ENCODE data around the gene ST6GAL1. TPM values are rescaled to one million over a fixed set of nuclear protein-coding genes. Genes with fewer than 3 reads are reported as not detected.

Gene ST6GAL1
- total RNA-seq, 2 experiments from 2014 or later, result 76.2 to 78.0 TPM

DNA sequence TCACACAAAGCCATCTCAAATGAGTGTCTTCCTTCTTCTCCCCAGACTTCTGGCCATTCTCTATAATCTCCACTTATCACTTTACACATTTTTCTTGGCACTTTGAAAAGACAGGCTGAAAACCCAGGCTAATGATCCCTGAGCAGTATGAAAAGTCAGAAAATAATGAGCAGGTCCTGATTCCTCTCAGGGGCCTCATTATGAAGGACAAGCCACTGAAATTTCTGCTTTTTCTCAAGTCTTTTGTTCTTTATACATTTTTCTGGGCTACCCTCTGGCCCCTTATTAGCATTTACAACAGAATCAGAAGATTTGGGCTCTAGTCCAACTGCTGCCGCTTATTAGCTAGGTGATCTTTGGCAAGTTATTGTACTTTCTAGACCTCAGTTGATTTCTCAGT is 9.5 kb upstream of the ST6GAL1 start:
- H3K4me1 Mint-ChIP-seq (ENCODE audit: low read depth), result peaks cover 15% of the 10 kb centered on the region
- DNase-seq, result no peak
- no peaks in the 10 kb centered on the region for H3K36me3 Mint-ChIP-seq (ENCODE audit: low read depth)
- intact Hi-C loops (cut with micrococcal nuclease), result no loop called here
- H3K9me3 Mint-ChIP-seq, result no peaks in the 10 kb centered on the region
- H3K27ac Mint-ChIP-seq, result no peak overlapping the region
- H3K4me3 Mint-ChIP-seq, result no peak overlapping the region
- H3K27me3 Mint-ChIP-seq (ENCODE audit: low read depth), result no peaks in the 10 kb centered on the region
- CTCF ChIA-PET, result interaction anchor here (0.6 kb wide), 1 partner anchor 104 kb away, joined by 4 read pairs; no protein-coding TSS in a partner anchor

DNA sequence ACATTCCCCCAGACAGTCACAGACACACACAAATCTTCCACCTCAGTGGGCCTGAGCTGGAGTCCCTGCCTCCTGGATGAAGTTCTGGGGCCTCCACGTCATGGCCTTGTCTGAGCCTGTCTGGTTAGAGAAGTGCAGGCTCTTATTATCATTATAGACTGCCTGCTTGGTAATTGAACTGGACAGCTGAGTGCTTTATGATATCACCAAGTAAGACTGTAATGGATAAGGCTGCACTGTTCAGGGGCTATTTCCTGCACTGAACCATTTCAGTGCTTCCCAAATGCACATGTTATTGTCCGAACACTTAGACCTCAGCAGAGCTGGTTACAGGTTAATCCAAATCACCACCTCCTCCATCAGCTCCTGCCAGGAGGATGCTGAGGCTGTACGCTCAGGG is 8.7 kb upstream of the ST6GAL1 start:
- H3K36me3 Mint-ChIP-seq (ENCODE audit: low read depth), result no peaks in the 10 kb centered on the region
- CTCF ChIA-PET, result interaction anchor here (0.8 to 1.5 kb wide), 2 partner anchors 11 to 72 kb away, joined by 3 to 12 read pairs; no protein-coding TSS in a partner anchor
- intact Hi-C loops (cut with micrococcal nuclease), result no loop called here
- DNase-seq, result no peak
- H3K4me1 Mint-ChIP-seq (ENCODE audit: low read depth), result peaks cover 7% of the 10 kb centered on the region
- H3K9me3 Mint-ChIP-seq, result no peaks in the 10 kb centered on the region
- no peak overlapping the region for H3K4me3 Mint-ChIP-seq
- no peak overlapping the region for H3K27ac Mint-ChIP-seq
- H3K27me3 Mint-ChIP-seq (ENCODE audit: low read depth), result no peaks in the 10 kb centered on the region

DNA sequence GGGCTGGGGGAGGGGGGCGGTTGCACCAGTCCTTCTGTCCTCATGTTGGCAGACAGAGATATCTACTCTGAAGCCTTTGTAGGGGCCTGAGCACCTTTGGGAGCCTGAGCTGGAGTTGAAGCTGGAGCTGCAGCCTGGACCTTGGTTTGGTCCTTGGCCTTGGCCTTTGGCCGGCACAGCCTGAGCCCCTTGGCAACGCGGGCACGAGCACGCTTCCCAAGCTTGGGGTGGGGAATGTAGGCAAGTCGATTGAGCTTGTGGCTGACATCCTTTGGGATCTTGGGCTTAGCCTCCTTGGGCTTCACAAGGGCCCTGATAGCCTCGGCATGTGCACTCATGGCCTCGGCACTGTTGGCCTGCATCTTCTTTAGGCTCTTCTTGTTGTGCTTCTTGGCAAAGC is 8.1 kb upstream of the ST6GAL1 start:
- H3K36me3 Mint-ChIP-seq (ENCODE audit: low read depth), result no peaks in the 10 kb centered on the region
- DNase-seq, result no peak
- no peaks in the 10 kb centered on the region for H3K27me3 Mint-ChIP-seq (ENCODE audit: low read depth)
- CTCF ChIA-PET, result interaction anchor here (1.3 to 1.5 kb wide), 2 partner anchors 10 to 73 kb away, joined by 4 to 12 read pairs; no protein-coding TSS in a partner anchor
- H3K4me1 Mint-ChIP-seq (ENCODE audit: low read depth), result peaks cover 7% of the 10 kb centered on the region
- intact Hi-C loops (cut with micrococcal nuclease), result no loop called here
- H3K4me3 Mint-ChIP-seq, result no peak overlapping the region
- H3K9me3 Mint-ChIP-seq, result no peaks in the 10 kb centered on the region
- no peak overlapping the region for H3K27ac Mint-ChIP-seq

DNA sequence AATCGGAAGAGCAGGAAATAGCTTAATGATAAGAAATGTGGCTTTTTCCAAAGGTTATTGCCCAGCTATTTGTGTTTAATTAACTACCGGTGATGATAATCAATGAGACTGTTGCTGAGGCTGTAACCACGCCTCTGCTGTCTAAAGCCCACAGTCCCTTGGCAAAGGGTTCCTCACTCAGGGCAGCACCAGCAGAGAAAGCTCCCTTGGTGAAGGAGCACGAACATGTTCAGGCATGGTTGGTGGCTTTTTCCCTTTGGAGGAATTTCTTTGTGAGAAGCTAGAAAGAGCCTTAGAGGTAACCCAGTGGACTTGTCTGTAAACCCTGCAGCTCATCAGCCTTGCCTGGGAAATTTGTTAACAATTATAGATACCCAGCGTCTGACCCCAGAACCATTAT is 7.5 kb upstream of the ST6GAL1 start:
- no peak for DNase-seq
- Mint-ChIP-seq H3K4me1 (ENCODE audit: low read depth) (peaks cover 5% of the 10 kb centered on the region), H3K36me3 (ENCODE audit: low read depth) (no peaks in the 10 kb centered on the region), H3K4me3 (no peak overlapping the region), H3K27ac (no peak overlapping the region), H3K27me3 (ENCODE audit: low read depth) (no peaks in the 10 kb centered on the region), H3K9me3 (no peaks in the 10 kb centered on the region)
- intact Hi-C loops (cut with micrococcal nuclease), result no loop called here
- CTCF ChIA-PET, result interaction anchor here (1.2 to 1.5 kb wide), 3 partner anchors 9 to 73 kb away, joined by 4 to 12 read pairs (median 4); no protein-coding TSS in a partner anchor

DNA sequence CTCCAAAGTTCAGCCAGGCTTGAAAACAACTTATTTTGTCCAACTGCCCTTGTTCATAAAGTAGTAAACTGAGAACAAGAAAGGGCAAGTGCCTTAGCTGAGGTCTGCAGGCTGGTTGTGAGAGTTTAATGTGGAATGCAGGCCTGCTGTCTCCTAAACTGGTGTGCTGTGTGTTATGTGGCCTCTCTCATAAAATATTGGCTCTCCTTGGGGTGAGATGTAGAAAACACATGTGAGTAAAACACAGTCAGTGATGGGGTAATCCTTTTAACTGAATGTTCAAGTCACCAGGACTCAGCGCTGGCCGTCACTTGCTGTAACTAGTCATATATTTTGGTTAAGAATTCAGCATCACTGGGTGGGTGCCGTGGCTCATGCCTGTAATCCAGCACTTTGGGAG is 7.1 kb upstream of the ST6GAL1 start:
- Mint-ChIP-seq H3K4me3 (no peak overlapping the region), H3K9me3 (peaks cover 2% of the 10 kb centered on the region), H3K36me3 (ENCODE audit: low read depth) (no peaks in the 10 kb centered on the region), H3K27me3 (ENCODE audit: low read depth) (no peaks in the 10 kb centered on the region), H3K27ac (no peak overlapping the region), H3K4me1 (ENCODE audit: low read depth) (peaks cover 2% of the 10 kb centered on the region)
- intact Hi-C loops (cut with micrococcal nuclease), result no loop called here
- no peak for DNase-seq
- CTCF ChIA-PET, result interaction anchor here (0.7 to 1.3 kb wide), 3 partner anchors 9 to 1315 kb away, joined by 4 read pairs; no protein-coding TSS in a partner anchor

DNA sequence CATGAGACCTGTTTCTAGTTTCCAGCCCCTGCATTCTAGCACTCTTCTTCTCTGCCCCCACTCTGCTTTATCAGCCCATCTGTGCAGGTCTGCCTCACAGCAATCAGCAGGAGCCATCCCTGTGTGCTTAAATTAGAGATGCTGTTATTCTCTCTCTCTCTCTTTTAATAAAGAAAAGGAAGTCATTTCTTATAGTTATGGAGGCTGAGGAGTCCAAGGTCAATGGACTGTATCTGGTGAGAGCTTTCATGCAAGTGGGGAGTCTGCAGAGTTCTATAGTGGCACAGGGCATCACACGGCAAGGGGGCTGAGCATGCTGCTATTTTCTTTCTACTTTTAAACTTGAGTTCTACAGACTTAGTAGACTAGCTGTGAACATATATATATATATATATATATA is 4.5 kb upstream of the ST6GAL1 start:
- no peaks in the 10 kb centered on the region for H3K27me3 Mint-ChIP-seq (ENCODE audit: low read depth)
- intact Hi-C loops (cut with micrococcal nuclease), result no loop called here
- peaks cover 4% of the 10 kb centered on the region for H3K4me1 Mint-ChIP-seq (ENCODE audit: low read depth)
- H3K36me3 Mint-ChIP-seq (ENCODE audit: low read depth), result no peaks in the 10 kb centered on the region
- CTCF ChIA-PET, result no interaction called here
- H3K27ac Mint-ChIP-seq, result no peak overlapping the region
- H3K4me3 Mint-ChIP-seq, result no peak overlapping the region
- no peak for DNase-seq
- peaks cover 2% of the 10 kb centered on the region for H3K9me3 Mint-ChIP-seq

DNA sequence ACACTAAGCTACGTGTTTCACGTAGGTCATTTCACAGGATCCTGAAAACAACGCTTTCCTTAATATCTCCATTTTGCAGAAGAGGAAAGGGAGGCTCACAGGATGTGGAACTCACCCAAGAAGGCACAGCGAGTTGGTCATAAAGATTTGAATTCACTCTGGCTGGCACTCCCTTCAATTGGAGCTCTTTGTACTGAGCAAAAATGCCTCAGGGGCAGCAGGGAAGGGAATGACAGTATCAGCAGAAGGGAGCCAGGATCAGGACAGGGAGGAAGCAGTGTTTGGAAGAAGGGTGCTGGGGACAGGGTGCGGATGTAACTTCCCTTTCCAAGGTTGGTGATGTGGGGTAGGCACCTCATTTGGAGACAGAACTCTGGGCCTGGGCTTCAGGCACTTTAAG is 1.1 kb upstream of the ST6GAL1 start:
- peaks cover 21% of the 10 kb centered on the region for H3K36me3 Mint-ChIP-seq (ENCODE audit: low read depth)
- no peaks in the 10 kb centered on the region for H3K27me3 Mint-ChIP-seq (ENCODE audit: low read depth)
- DNase-seq, result no peak
- CTCF ChIA-PET, result interaction anchor here (0.9 kb wide), 1 partner anchor 80 kb away, joined by 3 read pairs; no protein-coding TSS in a partner anchor
- intact Hi-C loops (cut with micrococcal nuclease), result no loop called here
- H3K27ac Mint-ChIP-seq, result no peak overlapping the region
- H3K9me3 Mint-ChIP-seq, result peaks cover 2% of the 10 kb centered on the region
- H3K4me3 Mint-ChIP-seq, result no peak overlapping the region
- peaks cover 17% of the 10 kb centered on the region for H3K4me1 Mint-ChIP-seq (ENCODE audit: low read depth)

DNA sequence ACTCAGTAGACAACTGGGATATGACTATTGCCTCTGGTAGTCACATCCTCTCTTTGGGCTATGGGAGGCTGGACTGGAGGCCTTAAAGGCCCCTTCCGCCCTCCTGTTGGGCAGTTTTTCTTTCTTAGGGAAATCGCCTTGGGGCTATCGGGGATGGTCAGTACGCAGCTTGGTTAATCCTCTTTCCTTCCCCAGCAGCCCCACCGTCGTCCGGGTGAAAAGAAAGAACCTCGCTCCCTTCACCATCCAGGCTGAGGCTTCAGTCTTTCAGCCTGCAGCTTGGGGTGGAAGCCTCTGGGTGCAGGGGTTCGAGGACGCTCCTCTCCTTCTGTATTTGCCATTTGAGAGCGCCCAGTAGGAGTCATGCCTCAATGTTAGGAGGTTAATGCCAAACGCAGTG is 641 bp upstream of the ST6GAL1 start:
- CTCF ChIA-PET, result no interaction called here
- Mint-ChIP-seq H3K27ac (peak overlapping the region; percentile 85), H3K9me3 (peaks cover 2% of the 10 kb centered on the region)

DNA sequence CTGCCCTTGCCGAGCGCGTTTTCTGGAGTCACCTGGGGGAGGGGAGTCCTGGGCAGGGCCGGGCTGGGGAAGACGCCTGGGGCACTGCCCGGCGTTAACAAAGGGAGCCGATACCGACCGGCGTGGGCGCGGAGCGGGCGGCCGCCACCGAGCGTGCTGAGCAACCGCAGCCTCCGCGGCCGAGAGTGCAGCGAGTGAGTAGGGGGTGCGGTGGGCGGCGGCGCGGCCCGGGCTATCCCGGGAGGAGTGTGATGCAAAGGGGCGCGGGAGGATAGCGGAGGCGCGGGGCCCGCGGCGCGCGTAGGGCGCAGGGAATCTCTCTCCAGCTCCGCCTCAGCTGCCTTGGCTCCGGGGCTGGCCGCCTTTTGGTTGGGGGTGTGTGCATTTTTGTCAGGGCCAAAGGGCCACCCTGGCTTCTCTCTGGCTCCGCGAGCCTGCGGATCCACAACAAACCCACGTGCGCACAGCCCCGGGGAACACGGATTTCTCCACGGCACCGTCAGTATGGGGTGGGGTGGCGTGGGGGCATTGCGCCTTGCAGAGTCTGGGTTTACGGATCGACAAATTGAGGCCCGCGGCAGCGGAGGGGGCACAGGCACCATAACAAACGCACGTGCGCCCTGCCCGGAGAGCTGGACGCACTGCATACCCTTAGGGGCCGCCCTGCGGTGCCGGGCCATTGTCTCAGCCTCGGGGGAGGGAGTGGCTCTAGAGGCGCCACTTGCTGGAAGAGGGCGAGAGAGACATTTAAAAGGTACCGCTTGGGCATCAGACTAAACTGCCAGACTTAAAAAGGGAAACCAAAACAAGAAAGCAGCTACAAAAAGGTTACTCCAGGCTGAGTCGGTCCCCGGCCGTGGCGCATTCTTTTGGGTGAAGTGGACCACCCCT is 560 bp downstream of the ST6GAL1 start:
- intact Hi-C loops (cut with micrococcal nuclease), result loop anchor here (1.0 to 5.0 kb wide), 11 partner anchors 22 to 236 kb away; partner anchors contain the start of genes EIF4A2 and RPL39L
- Mint-ChIP-seq H3K9me3 (peaks cover 2% of the 10 kb centered on the region), H3K36me3 (ENCODE audit: low read depth) (peaks cover 31% of the 10 kb centered on the region), H3K27me3 (ENCODE audit: low read depth) (no peaks in the 10 kb centered on the region), H3K4me1 (ENCODE audit: low read depth) (peaks cover 22% of the 10 kb centered on the region), H3K4me3 (peak overlapping the region; percentile 83), H3K27ac (peak overlapping the region; percentile 85)
- CTCF ChIA-PET, result interaction anchor here (0.6 to 3.4 kb wide), 12 partner anchors 10 to 234 kb away, joined by 3 to 28 read pairs (median 4); no protein-coding TSS in a partner anchor
- peak; percentile 74 for DNase-seq

More for the DNA sequence above, 641 bp upstream of the ST6GAL1 start:
- no peak for DNase-seq
- Mint-ChIP-seq H3K36me3 (ENCODE audit: low read depth) (peaks cover 24% of the 10 kb centered on the region), H3K4me3 (peak overlapping the region; percentile 83), H3K4me1 (ENCODE audit: low read depth) (peaks cover 17% of the 10 kb centered on the region), H3K27me3 (ENCODE audit: low read depth) (no peaks in the 10 kb centered on the region)
- intact Hi-C loops (cut with micrococcal nuclease), result loop anchor here (1.0 to 5.0 kb wide), 8 partner anchors 20 to 238 kb away; partner anchors contain the start of genes EIF4A2 and RPL39L

DNA sequence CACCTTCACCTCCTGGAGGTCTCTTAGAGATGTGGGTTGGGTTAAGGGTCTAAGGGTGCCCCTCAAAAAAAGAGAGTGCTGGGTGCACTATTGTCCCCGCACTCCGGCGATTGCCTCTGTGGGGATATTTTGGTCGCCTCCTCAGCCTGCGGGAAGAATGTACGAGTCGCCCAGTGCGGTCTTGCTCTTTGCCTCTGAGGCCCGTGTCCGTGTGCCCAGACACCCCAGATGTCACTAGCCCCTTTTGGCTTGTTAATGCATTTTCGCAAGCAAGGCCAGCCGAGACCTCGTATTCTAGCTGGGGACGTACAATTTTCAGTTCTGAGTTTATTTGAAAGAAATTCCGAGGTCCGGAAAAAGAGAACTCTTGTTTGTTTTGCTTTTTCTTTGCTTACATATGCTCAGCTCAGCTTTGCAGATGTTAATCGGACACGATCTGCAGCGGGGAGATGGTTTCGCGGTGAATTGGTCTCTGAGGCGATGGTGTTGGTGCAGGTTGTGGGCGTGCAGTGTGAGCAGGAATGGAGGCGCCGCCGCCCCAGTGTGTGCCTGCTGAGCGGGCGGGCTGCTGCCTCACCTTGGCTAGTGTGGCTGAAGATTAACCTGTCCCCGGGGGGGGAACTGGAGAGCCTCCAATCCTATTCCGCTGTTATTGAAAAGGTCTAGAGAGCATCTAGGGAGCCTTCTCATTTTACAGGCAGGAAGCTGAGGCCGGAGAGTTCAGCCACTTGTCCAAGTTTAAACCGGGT is 1.4 kb downstream of the ST6GAL1 start:
- H3K9me3 Mint-ChIP-seq, result peaks cover 2% of the 10 kb centered on the region
- intact Hi-C loops (cut with micrococcal nuclease), result loop anchor here (1.0 to 5.0 kb wide), 10 partner anchors 57 to 236 kb away; partner anchors contain the start of genes EIF4A2 and RPL39L
- peaks cover 31% of the 10 kb centered on the region for H3K36me3 Mint-ChIP-seq (ENCODE audit: low read depth)
- peak overlapping the region; percentile 83 for H3K4me3 Mint-ChIP-seq
- CTCF ChIA-PET, result interaction anchor here (0.6 to 3.4 kb wide), 17 partner anchors 9 to 233 kb away, joined by 3 to 28 read pairs (median 4); partner anchors contain the start of gene RPL39L
- H3K27me3 Mint-ChIP-seq (ENCODE audit: low read depth), result no peaks in the 10 kb centered on the region
- peak; percentile 63 for DNase-seq
- peaks cover 24% of the 10 kb centered on the region for H3K4me1 Mint-ChIP-seq (ENCODE audit: low read depth)
- peak overlapping the region; percentile 85 for H3K27ac Mint-ChIP-seq

DNA sequence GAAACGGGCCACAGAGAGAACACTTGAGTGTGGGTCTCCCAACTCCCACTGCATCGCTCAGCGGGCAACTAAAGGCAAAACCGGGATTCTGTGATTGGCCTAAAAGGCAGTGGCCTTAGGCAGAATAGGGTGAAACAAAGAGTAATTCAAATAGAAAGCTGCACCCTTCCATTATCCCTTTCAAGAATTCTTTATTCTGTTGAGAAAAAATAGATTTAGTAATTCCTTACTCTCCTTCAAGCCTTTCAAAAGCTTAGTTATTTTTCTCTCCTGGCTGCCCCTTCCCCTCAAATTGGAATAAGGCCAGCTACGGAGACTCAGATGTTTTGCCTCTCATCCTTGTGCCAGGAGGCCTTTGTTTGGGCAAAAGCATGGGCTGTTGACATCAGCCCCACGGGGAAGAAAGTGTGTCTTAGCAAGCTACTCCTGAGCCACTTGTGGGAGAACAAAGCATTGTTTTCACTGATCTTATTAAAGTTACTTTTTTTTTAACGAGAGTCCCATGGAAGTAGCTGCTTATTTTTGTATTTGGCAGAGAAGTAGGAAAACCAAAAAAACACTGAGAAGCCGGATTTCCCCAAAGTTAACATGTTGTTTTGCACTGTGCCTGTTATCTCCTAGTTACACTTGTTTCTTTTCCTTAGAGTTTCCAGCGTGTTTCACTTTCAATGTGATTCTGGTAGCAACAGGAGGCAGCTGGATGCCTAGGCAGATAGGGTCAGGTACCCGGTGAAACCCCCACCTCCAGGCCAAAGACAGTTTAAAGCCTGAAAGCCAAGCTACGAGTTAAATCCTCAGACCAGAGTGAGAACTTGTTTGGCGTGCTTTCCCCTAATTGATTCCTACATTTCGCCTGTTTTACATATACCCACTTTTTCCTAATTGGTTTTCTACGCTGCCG is 2.2 kb downstream of the ST6GAL1 start:
- Mint-ChIP-seq H3K9me3 (peaks cover 2% of the 10 kb centered on the region), H3K4me1 (ENCODE audit: low read depth) (peaks cover 30% of the 10 kb centered on the region), H3K4me3 (peak overlapping the region; percentile 83), H3K27me3 (ENCODE audit: low read depth) (no peaks in the 10 kb centered on the region), H3K27ac (peak overlapping the region; percentile 85), H3K36me3 (ENCODE audit: low read depth) (peaks cover 31% of the 10 kb centered on the region)
- DNase-seq, result peak; percentile 25
- CTCF ChIA-PET, result interaction anchor here (0.6 to 3.4 kb wide), 17 partner anchors 8 to 371 kb away, joined by 3 to 28 read pairs (median 4); partner anchors contain the start of gene RPL39L
- intact Hi-C loops (cut with micrococcal nuclease), result loop anchor here (1.0 to 5.0 kb wide), 4 partner anchors 75 to 235 kb away; partner anchors contain the start of gene EIF4A2
